ENCODE results near the gene JCHAIN.

The JCHAIN gene

DNA sequence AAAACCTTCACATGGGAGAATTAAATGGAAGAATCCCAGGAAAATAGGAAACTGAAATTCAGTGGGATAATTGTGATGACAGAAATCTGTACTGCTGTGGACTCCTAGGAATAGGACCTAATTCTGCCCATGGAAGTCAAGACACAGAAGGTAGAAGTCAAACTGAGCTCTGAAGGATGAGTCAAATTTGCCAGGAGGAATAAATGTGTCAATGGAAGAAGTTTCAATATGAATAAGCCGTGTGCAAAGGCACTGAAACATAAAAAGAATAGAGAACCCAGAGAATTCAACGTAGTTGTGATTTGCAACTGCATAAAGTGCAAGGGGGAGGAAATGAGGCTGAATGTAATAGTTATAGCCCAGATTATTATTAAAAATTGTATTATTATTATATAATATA lies 26.1 kb downstream of the JCHAIN start:
- no peak for DNase-seq (ENCODE audit: low read depth in 2 of 2)

GRCh38 chr4:70637239-70637913 lies 28.9 kb downstream of the JCHAIN start:
- no peak for DNase-seq (ENCODE audit: low read depth in 2 of 2)

DNA sequence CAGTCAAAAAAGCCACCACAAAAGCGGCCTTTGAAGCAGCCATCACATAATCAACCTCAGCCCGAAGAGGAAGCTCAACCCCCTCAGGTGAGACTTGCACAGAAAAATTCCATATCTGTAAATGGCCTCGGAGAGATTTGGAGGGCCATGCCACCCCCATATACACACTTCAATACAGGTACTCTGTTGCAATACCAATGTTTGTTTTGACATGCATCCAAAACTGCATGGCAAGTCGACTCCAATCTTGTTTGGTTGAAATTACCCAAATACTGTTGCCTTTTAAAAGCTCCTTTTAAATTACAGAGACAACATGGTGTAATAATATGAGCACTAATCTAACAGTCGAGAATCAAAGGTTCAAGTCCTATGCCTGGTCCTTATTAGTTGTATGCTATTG lies 31.8 kb downstream of the JCHAIN start:
- DNase-seq (ENCODE audit: low read depth in 2 of 2), result no peak

GRCh38 chr4:70632028-70632427 lies 34.3 kb downstream of the JCHAIN start:
- DNase-seq (ENCODE audit: low read depth in 2 of 2), result no peak

DNA sequence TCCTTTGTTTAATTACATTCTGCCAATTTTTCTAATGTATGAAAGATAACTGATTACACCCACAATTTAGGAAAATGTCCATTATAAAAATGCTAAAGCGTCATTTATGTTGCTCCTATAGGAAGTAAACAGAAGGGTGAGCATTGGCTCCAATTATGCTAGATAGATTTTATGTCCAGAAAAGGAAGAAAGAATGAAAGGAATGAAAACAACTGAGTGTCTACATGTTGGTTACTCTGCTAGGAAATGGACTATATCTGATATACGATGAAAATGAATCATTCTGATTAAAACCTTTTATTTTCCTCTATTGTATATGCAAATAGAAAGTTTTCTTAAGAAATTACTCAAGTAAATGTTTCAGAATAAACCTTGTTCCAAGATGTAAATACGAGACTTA lies 36.1 kb downstream of the JCHAIN start:
- DNase-seq (ENCODE audit: low read depth in 2 of 2), result no peak

- DNase-seq (ENCODE audit: low read depth in 2 of 2), result no peak
These were observed 36.7 kb downstream of the JCHAIN start for GRCh38 chr4:70629469-70630090.

DNA sequence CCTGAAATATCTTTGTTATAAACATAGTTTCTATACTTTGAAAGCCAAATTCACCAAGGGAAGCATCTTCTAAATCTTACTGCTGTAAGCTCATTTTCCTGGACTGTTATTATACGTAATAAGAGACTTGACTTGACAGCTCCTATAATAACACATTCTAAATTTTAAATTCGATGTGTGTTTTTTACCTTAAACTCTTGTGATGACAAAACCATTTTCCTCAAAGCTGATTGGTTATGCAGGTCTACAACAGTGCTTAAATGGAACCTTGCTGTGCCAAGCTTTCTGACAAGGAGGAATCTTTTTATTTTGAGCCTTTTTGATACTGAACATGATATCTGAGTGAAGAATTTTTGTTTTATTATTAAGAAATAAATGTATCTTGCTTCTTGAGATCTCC lies 37.9 kb downstream of the JCHAIN start, which contains the start of gene ENAM:
TSS of gene ENAM (plus strand) at position 301 of the 400 bp plus-strand sequence. CDS start 757 bp downstream, outside the sequence.
- DNase-seq (ENCODE audit: low read depth in 2 of 2), result no peak

DNA sequence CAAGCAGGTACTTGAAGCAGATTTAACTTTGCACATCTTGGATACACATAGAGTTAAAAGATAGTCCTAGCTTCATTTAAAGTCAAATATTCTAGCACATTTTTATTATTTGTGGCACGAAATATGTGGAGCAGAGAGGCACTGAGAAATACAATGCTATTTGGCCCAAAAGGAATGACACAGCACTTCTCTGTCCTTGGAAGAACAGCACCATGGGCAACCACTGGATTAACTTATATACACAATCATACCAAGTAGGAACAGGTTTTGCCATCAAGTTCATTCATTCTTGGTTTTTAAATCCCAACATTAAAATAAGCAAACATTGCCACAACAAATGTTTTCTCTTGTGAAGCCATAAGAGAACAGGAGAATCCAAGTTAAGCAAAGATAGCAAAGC lies 38.7 kb downstream of the JCHAIN start:
- DNase-seq (ENCODE audit: low read depth in 2 of 2), result no peak

DNA sequence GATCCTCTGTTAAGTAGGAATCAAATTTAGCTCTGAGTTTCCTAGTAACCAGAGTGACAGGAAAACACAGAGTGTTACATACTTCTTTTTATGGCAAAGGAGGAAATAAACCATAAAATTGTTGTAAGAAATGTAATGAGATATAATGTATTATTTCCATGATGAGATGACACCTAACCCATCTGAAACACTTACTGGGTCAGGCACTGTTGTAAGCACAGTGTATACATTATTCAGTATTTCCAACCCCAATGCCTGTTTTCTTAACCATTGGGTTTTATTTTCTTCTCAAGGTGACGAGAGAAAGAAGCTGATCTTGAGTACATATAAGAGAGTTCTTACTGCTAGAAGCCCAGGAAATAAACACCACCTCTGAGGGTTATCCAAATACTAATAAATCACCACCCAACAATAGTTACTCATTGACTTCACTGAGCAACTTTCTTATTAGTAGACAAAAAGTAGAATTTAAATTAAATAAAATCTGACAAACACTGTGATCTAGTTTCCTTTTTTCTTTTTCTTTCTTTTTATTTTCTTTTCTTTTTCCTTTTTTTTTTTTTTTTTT lies 42.0 kb downstream of the JCHAIN start:
- no peak for DNase-seq (ENCODE audit: low read depth in 2 of 2)

DNA sequence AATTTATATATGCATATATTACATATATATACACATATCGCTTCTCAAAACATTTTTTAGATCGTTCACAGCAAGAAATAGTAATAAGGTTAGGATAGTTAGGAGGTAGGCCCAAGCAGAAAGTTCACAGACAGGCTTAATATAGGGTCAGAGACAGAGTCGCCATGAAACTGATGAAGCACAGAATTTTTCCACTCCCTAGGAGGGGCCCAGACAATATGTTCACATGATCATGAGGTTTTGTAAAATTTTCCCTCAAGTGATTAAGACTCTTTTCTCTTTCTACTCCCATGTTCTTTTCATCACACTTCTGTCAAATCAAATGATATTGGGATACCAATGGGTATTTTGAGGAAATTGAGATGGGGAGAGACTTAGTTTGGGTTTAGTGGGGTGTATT lies 43.0 kb downstream of the JCHAIN start:
- no peak for DNase-seq (ENCODE audit: low read depth in 2 of 2)

DNA sequence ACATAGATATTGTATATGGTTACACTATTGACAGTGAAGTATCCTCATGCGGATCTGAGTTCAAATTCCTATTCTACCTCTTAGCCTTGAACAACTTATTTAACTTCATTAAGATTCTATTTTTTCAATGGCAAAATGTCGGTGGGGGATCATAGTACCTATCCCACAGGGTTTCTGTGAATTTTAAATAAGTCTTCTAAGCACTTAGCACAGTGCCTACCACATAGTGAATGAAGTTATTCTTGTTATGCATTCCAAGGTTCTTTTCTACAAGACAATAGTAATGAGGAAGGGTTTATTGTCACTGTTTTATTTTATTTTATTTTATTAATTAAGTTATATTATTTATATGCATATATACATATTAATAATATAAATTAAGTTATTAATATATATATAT lies 46.5 kb downstream of the JCHAIN start:
- no peak for DNase-seq (ENCODE audit: low read depth in 2 of 2)

GRCh38 chr4:70619288-70619687 lies 47.0 kb downstream of the JCHAIN start:
- DNase-seq (ENCODE audit: low read depth in 2 of 2), result no peak

GRCh38 chr4:70614184-70614555 lies 52.1 kb downstream of the JCHAIN start:
- DNase-seq (ENCODE audit: low read depth in 2 of 2), result no peak

- no peak for DNase-seq (ENCODE audit: low read depth in 2 of 2)
These were observed 52.8 kb downstream of the JCHAIN start for GRCh38 chr4:70613306-70614183.

DNA sequence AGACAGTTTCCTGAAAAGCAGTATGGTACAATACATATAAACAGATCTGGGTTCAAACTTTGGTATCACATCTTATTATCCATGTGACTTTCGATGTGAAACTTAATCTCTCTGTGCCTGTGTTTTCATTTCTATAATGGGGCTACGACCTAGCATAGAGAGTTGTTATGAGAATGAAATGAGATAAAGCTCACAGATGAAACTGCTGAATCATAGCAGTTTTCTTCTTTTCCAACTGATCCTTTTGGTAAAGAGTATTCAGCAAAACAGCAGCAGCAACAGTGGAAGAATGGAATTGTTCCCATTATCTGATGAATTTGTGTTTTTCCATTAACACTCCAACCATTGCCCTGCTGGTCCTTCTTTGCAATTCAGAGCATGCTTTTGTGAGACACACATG lies 58.0 kb downstream of the JCHAIN start:
- no peak for DNase-seq (ENCODE audit: low read depth in 2 of 2)

DNA sequence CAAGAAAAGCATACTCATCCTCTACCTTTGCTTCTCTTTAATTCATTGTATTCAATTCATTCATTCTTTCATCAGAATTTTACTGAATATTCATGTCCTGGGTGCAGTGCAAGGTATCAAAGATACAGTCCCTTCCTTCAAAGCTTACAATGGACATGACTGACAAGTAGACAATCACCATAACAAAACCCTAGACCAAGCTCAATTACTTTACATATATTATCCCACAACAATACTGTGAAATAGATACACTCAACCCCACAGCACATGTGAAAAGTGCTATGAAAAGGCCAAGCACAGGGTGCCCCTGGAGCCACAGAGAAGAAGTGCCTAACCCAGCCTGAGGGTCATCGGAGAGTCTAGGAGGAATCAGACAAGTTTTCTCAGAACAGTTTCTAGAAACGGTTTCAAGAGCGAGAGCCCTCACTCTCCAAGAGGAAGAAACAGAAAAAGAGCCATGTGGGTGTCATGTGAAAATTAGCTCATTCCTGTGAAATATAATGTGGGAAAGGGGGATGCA lies 58.9 kb downstream of the JCHAIN start:
- DNase-seq (ENCODE audit: low read depth in 2 of 2), result no peak

- no peak for DNase-seq (ENCODE audit: low read depth in 2 of 2)
These were observed 59.8 kb downstream of the JCHAIN start for GRCh38 chr4:70606459-70606858.

All from stimulated activated CD8-positive, alpha-beta memory T cell treated with anti-CD3 and anti-CD28 coated beads, Interleukin-7, amount 100 ng/mL, for 1 hour (primary cell).